GM23248 (cell line): ENCODE data around the gene BICRA.

Experiments used
- EZH2 ChIP-seq: fragments of 200-600 bp; sonication (generic); IDR thresholded peaks from 2 replicates; pipeline ENCODE4 v1.6.1; 2018; ENCODE audit warnings: antibody characterized with exemption, mild to moderate bottlenecking; ENCODE audit not compliant: insufficient read depth, poor library complexity, severe bottlenecking
- EZH2phosphoT487 ChIP-seq: fragments of 200-600 bp; sonication (generic); IDR thresholded peaks from 2 replicates; pipeline ENCODE4 v1.6.1; 2018; ENCODE audit warnings: antibody characterized with exemption, moderate library complexity, mild to moderate bottlenecking, low read depth; ENCODE audit not compliant: insufficient read depth

- TF ChIP-seq EZH2: no peak
- no peak for TF ChIP-seq EZH2phosphoT487
Observed at GRCh38 chr19:47607564-47608073, 1.3 kb upstream of the BICRA start.
